Karpas-422 (cell line): ENCODE data around the gene CDH6. TPM values are rescaled to one million over a fixed set of nuclear protein-coding genes. Genes with fewer than 3 reads are reported as not detected.

ENCODE experiments used
- DNase-seq: peaks from one replicate; pipeline ENCODE4 v3.0.0-alpha.2; 2015
- H2AFZ ChIP-seq: fragments of 200-600 bp; sonication (generic); 2 replicates; pipeline ENCODE4 v1.6.1; 2014; ENCODE audit warnings: antibody characterized with exemption, low read length, mixed read lengths
- H3K27ac ChIP-seq: fragments of 200-600 bp; sonication (generic); 2 replicates; pipeline ENCODE4 v1.5.1; 2014; ENCODE audit warnings: mild to moderate bottlenecking, low read length, moderate library complexity
- H3K27me3 ChIP-seq: fragments of 200-600 bp; sonication (generic); 2 replicates; pipeline ENCODE4 v1.6.1; 2014; ENCODE audit warnings: low read length, mixed read lengths
- H3K36me3 ChIP-seq: fragments of 200-600 bp; sonication (generic); 2 replicates; pipeline ENCODE4 v1.6.1; 2014; ENCODE audit warnings: low read length, mixed read lengths; ENCODE audit not compliant: insufficient read depth
- H3K4me1 ChIP-seq: fragments of 200-600 bp; sonication (generic); 2 replicates; pipeline ENCODE4 v1.6.1; 2014; ENCODE audit warnings: mild to moderate bottlenecking, low read length, mixed read lengths
- H3K4me2 ChIP-seq: fragments of 200-600 bp; sonication (generic); 2 replicates; pipeline ENCODE4 v1.6.1; 2014; ENCODE audit warnings: low read length, low read depth, mild to moderate bottlenecking; ENCODE audit not compliant: poor library complexity, severe bottlenecking
- H3K4me3 ChIP-seq: fragments of 200-600 bp; sonication (generic); 2 replicates; pipeline ENCODE4 v1.5.1; 2014; ENCODE audit warnings: mild to moderate bottlenecking, antibody characterized with exemption, low read length, mixed read lengths
- H3K79me2 ChIP-seq: fragments of 200-600 bp; sonication (generic); 2 replicates; pipeline ENCODE4 v1.6.1; 2014; ENCODE audit warnings: mild to moderate bottlenecking, low read length, mixed read lengths
- H3K9ac ChIP-seq: fragments of 200-600 bp; sonication (generic); 2 replicates; pipeline ENCODE4 v1.6.0; 2014; ENCODE audit warnings: low read length
- H3K9me2 ChIP-seq: fragments of 200-600 bp; sonication (generic), shearing (Covaris generic); replicated peaks from 2 replicates; pipeline ENCODE4 v1.6.0; 2014; ENCODE audit warnings: mild to moderate bottlenecking, low read length, moderate library complexity; ENCODE audit not compliant: insufficient read depth
- H3K9me3 ChIP-seq: fragments of 300-700, 200-600 bp; sonication (generic); 2 replicates; pipeline ENCODE4 v1.6.1; 2014; ENCODE audit warnings: low read length, mixed read lengths
- H4K20me1 ChIP-seq: fragments of 200-600 bp; sonication (generic); 2 replicates; pipeline ENCODE4 v1.6.1; 2014; ENCODE audit warnings: mild to moderate bottlenecking, antibody characterized with exemption, low read length, low read depth; ENCODE audit not compliant: insufficient read depth
- total RNA-seq: library from RNA; depleted of rRNA; stranded (reverse); fragments of >200 nt; shearing (Covaris generic); gene quantifications from 2 replicates; pipeline ENCODE4 v1.2.3, GENCODE V29; 2014; ENCODE audit warnings: low replicate concordance

Gene CDH6
- total RNA-seq, 1 experiment from 2014 or later, result not detected

GRCh38 chr5:31236339-31236738 is 42.9 kb downstream of the CDH6 start:
- no peaks in the 10 kb centered on the region for H3K9me3 ChIP-seq
- no peaks in the 10 kb centered on the region for H3K4me1 ChIP-seq
- no peaks in the 10 kb centered on the region for H4K20me1 ChIP-seq
- no peak overlapping the region for H3K9ac ChIP-seq
- no peaks in the 10 kb centered on the region for H3K79me2 ChIP-seq
- H3K36me3 ChIP-seq, result no peaks in the 10 kb centered on the region
- no peaks in the 10 kb centered on the region for H3K9me2 ChIP-seq
- H3K27me3 ChIP-seq, result no peaks in the 10 kb centered on the region
- H3K4me3 ChIP-seq, result no peak overlapping the region
- no peak for DNase-seq
- no peak overlapping the region for H2AFZ ChIP-seq
- H3K27ac ChIP-seq, result no peak overlapping the region
- H3K4me2 ChIP-seq, result no peak overlapping the region

- Histone ChIP-seq H3K9me3 (no peaks in the 10 kb centered on the region), H3K4me3 (no peak overlapping the region), H2AFZ (no peak overlapping the region)
Observed at GRCh38 chr5:31237174-31237573, 43.7 kb downstream of the CDH6 start.

GRCh38 chr5:31238497-31238896 is 45.0 kb downstream of the CDH6 start:
- Histone ChIP-seq H3K4me2 (no peak overlapping the region), H3K9me3 (no peaks in the 10 kb centered on the region), H3K9me2 (no peaks in the 10 kb centered on the region), H3K27me3 (no peaks in the 10 kb centered on the region), H4K20me1 (no peaks in the 10 kb centered on the region), H3K4me1 (no peaks in the 10 kb centered on the region), H3K27ac (no peak overlapping the region), H3K36me3 (no peaks in the 10 kb centered on the region), H3K79me2 (no peaks in the 10 kb centered on the region), H2AFZ (no peak overlapping the region), H3K4me3 (no peak overlapping the region), H3K9ac (no peak overlapping the region)
- no peak for DNase-seq

More at GRCh38 chr5:31237174-31237573, 43.7 kb downstream of the CDH6 start:
- Histone ChIP-seq H4K20me1 (no peaks in the 10 kb centered on the region), H3K27ac (no peak overlapping the region), H3K9me2 (no peaks in the 10 kb centered on the region), H3K9ac (no peak overlapping the region), H3K79me2 (no peaks in the 10 kb centered on the region), H3K36me3 (no peaks in the 10 kb centered on the region), H3K4me1 (no peaks in the 10 kb centered on the region), H3K27me3 (no peaks in the 10 kb centered on the region), H3K4me2 (no peak overlapping the region)
- no peak for DNase-seq

- Histone ChIP-seq H4K20me1 (no peaks in the 10 kb centered on the region), H3K9me3 (no peaks in the 10 kb centered on the region), H3K4me2 (no peak overlapping the region), H3K27me3 (no peaks in the 10 kb centered on the region), H3K4me3 (no peak overlapping the region), H2AFZ (no peak overlapping the region), H3K79me2 (no peaks in the 10 kb centered on the region), H3K9me2 (no peaks in the 10 kb centered on the region), H3K36me3 (no peaks in the 10 kb centered on the region), H3K9ac (no peak overlapping the region), H3K4me1 (no peaks in the 10 kb centered on the region), H3K27ac (no peak overlapping the region)
- no peak for DNase-seq
Observed at GRCh38 chr5:31244921-31245320, 51.4 kb downstream of the CDH6 start.

- DNase-seq, result no peak
- Histone ChIP-seq H4K20me1 (no peaks in the 10 kb centered on the region), H3K36me3 (no peaks in the 10 kb centered on the region), H3K79me2 (no peaks in the 10 kb centered on the region), H3K27me3 (no peaks in the 10 kb centered on the region), H3K4me3 (no peak overlapping the region), H3K4me1 (no peaks in the 10 kb centered on the region), H3K4me2 (no peak overlapping the region), H2AFZ (no peak overlapping the region), H3K9ac (no peak overlapping the region), H3K9me3 (no peaks in the 10 kb centered on the region), H3K9me2 (no peaks in the 10 kb centered on the region), H3K27ac (no peak overlapping the region)
Observed at GRCh38 chr5:31247381-31247780, 53.9 kb downstream of the CDH6 start.

GRCh38 chr5:31250201-31250600 is 56.7 kb downstream of the CDH6 start:
- no peaks in the 10 kb centered on the region for H3K9me2 ChIP-seq
- H4K20me1 ChIP-seq, result no peaks in the 10 kb centered on the region
- H3K27ac ChIP-seq, result no peak overlapping the region
- no peak overlapping the region for H3K4me3 ChIP-seq
- no peak overlapping the region for H3K9ac ChIP-seq
- H3K4me1 ChIP-seq, result no peaks in the 10 kb centered on the region
- H2AFZ ChIP-seq, result no peak overlapping the region
- no peaks in the 10 kb centered on the region for H3K79me2 ChIP-seq
- H3K27me3 ChIP-seq, result no peaks in the 10 kb centered on the region
- DNase-seq, result no peak
- no peak overlapping the region for H3K4me2 ChIP-seq
- no peaks in the 10 kb centered on the region for H3K9me3 ChIP-seq
- no peaks in the 10 kb centered on the region for H3K36me3 ChIP-seq

- Histone ChIP-seq H2AFZ (no peak overlapping the region), H3K4me3 (no peak overlapping the region), H3K27ac (no peak overlapping the region), H3K4me1 (no peaks in the 10 kb centered on the region), H3K9ac (no peak overlapping the region), H3K27me3 (no peaks in the 10 kb centered on the region), H3K36me3 (no peaks in the 10 kb centered on the region), H4K20me1 (no peaks in the 10 kb centered on the region), H3K9me2 (no peaks in the 10 kb centered on the region), H3K79me2 (no peaks in the 10 kb centered on the region), H3K9me3 (no peaks in the 10 kb centered on the region), H3K4me2 (no peak overlapping the region)
- DNase-seq, result no peak
Observed at GRCh38 chr5:31251032-31251431, 57.5 kb downstream of the CDH6 start.

- H3K27me3 ChIP-seq, result no peaks in the 10 kb centered on the region
- DNase-seq, result no peak
Observed at GRCh38 chr5:31255041-31255440, 61.6 kb downstream of the CDH6 start.

GRCh38 chr5:31268256-31268655 is 74.8 kb downstream of the CDH6 start:
- H3K9me2 ChIP-seq, result no peaks in the 10 kb centered on the region
- no peak overlapping the region for H2AFZ ChIP-seq
- no peak for DNase-seq
- H3K79me2 ChIP-seq, result no peaks in the 10 kb centered on the region
- no peaks in the 10 kb centered on the region for H4K20me1 ChIP-seq
- no peak overlapping the region for H3K27ac ChIP-seq
- H3K4me2 ChIP-seq, result no peak overlapping the region
- H3K36me3 ChIP-seq, result no peaks in the 10 kb centered on the region
- no peak overlapping the region for H3K9ac ChIP-seq
- H3K27me3 ChIP-seq, result no peaks in the 10 kb centered on the region
- H3K4me1 ChIP-seq, result no peaks in the 10 kb centered on the region
- no peak overlapping the region for H3K4me3 ChIP-seq
- H3K9me3 ChIP-seq, result no peaks in the 10 kb centered on the region

More at GRCh38 chr5:31255041-31255440, 61.6 kb downstream of the CDH6 start:
- Histone ChIP-seq H2AFZ (no peak overlapping the region), H3K27ac (no peak overlapping the region), H3K9me3 (no peaks in the 10 kb centered on the region), H3K4me2 (no peak overlapping the region), H3K4me3 (no peak overlapping the region), H3K9me2 (no peaks in the 10 kb centered on the region), H4K20me1 (no peaks in the 10 kb centered on the region), H3K79me2 (no peaks in the 10 kb centered on the region), H3K36me3 (no peaks in the 10 kb centered on the region), H3K9ac (no peak overlapping the region), H3K4me1 (no peaks in the 10 kb centered on the region)
